Transverse colon (tissue), 4 donors: ENCODE measurements around the gene OCA2. TPM values are rescaled to one million over a fixed set of nuclear protein-coding genes. Genes with fewer than 3 reads are reported as not detected.

Experiments used
- DNase-seq: peaks from one replicate; pipeline ENCODE4 v3.0.0-alpha.2; 2019
- H3K27ac ChIP-seq, 4 donors: fragments of 200-600 bp; sonication (generic); 2 replicates each; pipeline ENCODE4 v1.5.1; 2016 to 2018; ENCODE audit warnings: inconsistent platforms in 4 of 4
- H3K27me3 ChIP-seq: fragments of 200-600 bp; sonication (generic); 2 replicates; pipeline ENCODE4 v1.5.1; 2017; ENCODE audit warnings: inconsistent platforms
- H3K36me3 ChIP-seq, 4 donors: fragments of 200-600 bp; sonication (generic); 2 replicates each; pipeline ENCODE4 v1.5.1; 2017 to 2019; ENCODE audit warnings: inconsistent platforms in 4 of 4
- H3K4me1 ChIP-seq, 4 donors: fragments of 200-600 bp; sonication (generic); 2 replicates each; pipeline ENCODE4 v1.5.1; 2017 to 2020; ENCODE audit warnings: inconsistent platforms in 4 of 4
- H3K4me3 ChIP-seq, 4 donors: fragments of 200-600 bp; sonication (generic); 1 replicate in 1 of 4; 2 replicates in 3 of 4; pipeline versions ENCODE4 v1.5.1 to v1.6.1; 2017 to 2019; ENCODE audit warnings: inconsistent platforms in 4 of 4
- H3K9me3 ChIP-seq, 2 donors: fragments of 200-600 bp; sonication (generic); 2 replicates each; pipeline ENCODE4 v1.5.1; 2017 to 2019; ENCODE audit warnings: inconsistent platforms in 2 of 2
- CTCF ChIP-seq, 5 experiments: fragments of 200-600 bp in 3 of 5; fragments of 450-650 bp in 2 of 5; sonication (generic) in 3 of 5; IDR thresholded peaks; 1 replicate in 2 of 5; 2 replicates in 3 of 5; pipeline ENCODE4 v1.5.1; 2016 to 2017; ENCODE audit warnings: antibody characterized with exemption in 5 of 5, inconsistent platforms in 3 of 5, mild to moderate bottlenecking in 2 of 5, moderate library complexity in 1 of 5
- EP300 ChIP-seq: sonication (generic); formaldehyde crosslinking; IDR thresholded peaks from one replicate; pipeline ENCODE4 v1.6.1; 2017; ENCODE audit warnings: antibody characterized with exemption, low read depth
- POLR2A ChIP-seq: fragments of 450-650 bp; IDR thresholded peaks from one replicate; pipeline ENCODE4 v1.6.1; 2016; ENCODE audit warnings: antibody characterized with exemption, mild to moderate bottlenecking, moderate library complexity
- POLR2AphosphoS5 ChIP-seq, 3 donors: sonication (generic); formaldehyde crosslinking; IDR thresholded peaks; one replicate each; pipeline ENCODE4 v1.6.1; 2016; ENCODE audit warnings: antibody characterized with exemption in 3 of 3
- WGBS, 2 donors: methylation state at CpG; one replicate each; pipeline ENCODE4 v1.1.5; 2018; ENCODE audit warnings: low coverage in 1 of 2; 5-methylcytosine and 5-hydroxymethylcytosine counted together
- in situ Hi-C, 4 donors: fragments of 200-750 bp; cut with MboI; loops; one replicate each; pipeline versions ENCODE4 v1.15.0 to v1.15.1; 2017; ENCODE audit warnings: low sequenced_read_pairs in 3 of 4, low pct_ligation_motif_present in 1 of 4, low pct_unique_long_range_greater_than_20kb in 1 of 4
- intact Hi-C: fragments of 100-400 bp; cut with DNase I; formaldehyde crosslinking; loops from one replicate; pipeline ENCODE4 v1.15.1; 2023; ENCODE audit warnings: low total_unique reads
- total RNA-seq, 4 donors: library from RNA; depleted of rRNA; stranded (reverse); fragments of >200 nt; gene quantifications; one replicate each; pipeline ENCODE4 v1.1.0, GENCODE V29; 2016

Gene OCA2
- total RNA-seq, 4 donors from 2014 or later: 1.4 to 1.9 TPM; not detected in 2

GRCh38 chr15:27902680-27903385 is 196.3 kb downstream of the OCA2 start:
- WGBS, 2 donors: 75 to 88% methylated on average over 4 to 43 of the region's 43 CpGs
- intact Hi-C loops: no loop called here
- in situ Hi-C loops: no loop called here

GRCh38 chr15:27899583-27900285 is 199.4 kb downstream of the OCA2 start:
- no peaks in the 10 kb centered on the region for H3K36me3 ChIP-seq
- no peak overlapping the region for H3K4me3 ChIP-seq
- no peak for DNase-seq
- no peak overlapping the region for H3K27ac ChIP-seq
- in situ Hi-C loops: loop anchor here in 1 of 4 donors (25.0 kb wide), 1 partner anchor 112 kb away; no protein-coding TSS in a partner anchor
- 85 to 87% methylated on average over 2 to 5 of the region's 5 CpGs for WGBS, 2 donors
- no peaks in the 10 kb centered on the region for H3K4me1 ChIP-seq
- peaks cover 0 to 4% of the 10 kb centered on the region in 2 donors for H3K9me3 ChIP-seq
- TF ChIP-seq POLR2A: no peak
- no peak for TF ChIP-seq EP300
- no peak for TF ChIP-seq POLR2AphosphoS5 (IDR thresholded peaks at IDR 0.05)
- TF ChIP-seq CTCF (IDR thresholded peaks at IDR 0.05): no peak
- intact Hi-C loops: no loop called here
- H3K27me3 ChIP-seq: no peaks in the 10 kb centered on the region

More at GRCh38 chr15:27902680-27903385, 196.3 kb downstream of the OCA2 start:
- H3K27ac ChIP-seq: no peak overlapping the region
- peaks cover 4 to 9% of the 10 kb centered on the region in 2 donors for H3K9me3 ChIP-seq
- no peak overlapping the region for H3K4me3 ChIP-seq
- TF ChIP-seq POLR2AphosphoS5 (IDR thresholded peaks at IDR 0.05) (no peak), EP300 (no peak), CTCF (IDR thresholded peaks at IDR 0.05) (no peak), POLR2A (no peak)
- DNase-seq: no peak
- H3K27me3 ChIP-seq: no peaks in the 10 kb centered on the region
- H3K36me3 ChIP-seq: no peaks in the 10 kb centered on the region
- no peaks in the 10 kb centered on the region for H3K4me1 ChIP-seq

- in situ Hi-C loops (loop anchor here in 1 of 4 donors (25.0 kb wide), 1 partner anchor 110 kb away; no protein-coding TSS in a partner anchor), intact Hi-C loops (no loop called here)
- no peaks in the 10 kb centered on the region for H3K4me1 ChIP-seq
- H3K4me3 ChIP-seq: no peak overlapping the region
- DNase-seq: no peak
- peaks cover 7 to 10% of the 10 kb centered on the region in 2 donors for H3K9me3 ChIP-seq
- TF ChIP-seq POLR2A (no peak), EP300 (no peak)
- no peaks in the 10 kb centered on the region for H3K27me3 ChIP-seq
- no peaks in the 10 kb centered on the region for H3K36me3 ChIP-seq
- H3K27ac ChIP-seq: no peak overlapping the region
- WGBS, 2 donors: 88 to 100% methylated on average over 1 to 9 of the region's 9 CpGs
Measured at GRCh38 chr15:27897481-27897880, 201.6 kb downstream of the OCA2 start.

- H3K27me3 ChIP-seq: no peaks in the 10 kb centered on the region
- H3K27ac ChIP-seq: no peak overlapping the region
- no peaks in the 10 kb centered on the region for H3K4me1 ChIP-seq
- in situ Hi-C loops: loop anchor here in 1 of 4 donors (25.0 kb wide), 1 partner anchor 107 kb away; no protein-coding TSS in a partner anchor
- WGBS, 2 donors: 79% methylated on average over 1 of the region's 1 CpG; no CpG with 5 or more reads in 1 of the 2 donors
- H3K36me3 ChIP-seq: no peaks in the 10 kb centered on the region
- intact Hi-C loops: no loop called here
- TF ChIP-seq POLR2AphosphoS5 (IDR thresholded peaks at IDR 0.05): no peak
- no peak for TF ChIP-seq EP300
- TF ChIP-seq CTCF (IDR thresholded peaks at IDR 0.05): no peak
- TF ChIP-seq POLR2A: no peak
- H3K4me3 ChIP-seq: no peak overlapping the region
- DNase-seq: no peak
- H3K9me3 ChIP-seq: peaks cover 10 to 23% of the 10 kb centered on the region in 2 donors
Measured at GRCh38 chr15:27894645-27895044, 204.5 kb downstream of the OCA2 start.
